Measurements from ENCODE around the gene OR5H14.

GRCh38 chr3:98188545-98188944 is 41.3 kb downstream of the OR5H14 start:
- TF ChIP-seq CTCF (IDR thresholded peaks at IDR 0.05): no peak
- TF ChIP-seq POLR2A (IDR thresholded peaks at IDR 0.05): no peak

All from thyroid gland (tissue), 4 donors.